GM23338 (cell line): ENCODE data around the gene CPNE5. TPM values are rescaled to one million over a fixed set of nuclear protein-coding genes. Genes with fewer than 3 reads are reported as not detected.

Source experiments
- ATAC-seq: fragments of 200-7000 bp; cut with Tn5 transposase; 3 replicates; pipeline ENCODE4 v1.9.1; 2020
- DNase-seq: peaks from one replicate; pipeline ENCODE4 v3.0.0-alpha.2; 2015; ENCODE audit warnings: low spot score
- H2AFZ ChIP-seq: fragments of 200-600 bp; sonication (generic); 2 replicates; pipeline ENCODE4 v1.8.0; 2016; ENCODE audit warnings: antibody characterized with exemption, mild to moderate bottlenecking, moderate library complexity
- H3F3A ChIP-seq: fragments of 200-600 bp; sonication (generic); replicated peaks from 2 replicates; pipeline ENCODE4 v1.8.0; 2017; ENCODE audit warnings: antibody characterized with exemption, mixed run types, low read depth
- H3K27ac ChIP-seq: fragments of 200-600 bp; sonication (generic); 2 replicates; pipeline ENCODE4 v1.6.1; 2016; ENCODE audit warnings: low read depth
- H3K27me3 ChIP-seq: fragments of 200-600 bp; sonication (generic); 2 replicates; pipeline ENCODE4 v1.8.0; 2016; ENCODE audit warnings: mild to moderate bottlenecking, mixed run types, moderate library complexity; ENCODE audit not compliant: insufficient read depth
- H3K36me3 ChIP-seq: fragments of 200-600 bp; sonication (generic); 2 replicates; pipeline ENCODE4 v1.8.0; 2016; ENCODE audit warnings: mild to moderate bottlenecking; ENCODE audit not compliant: insufficient read depth
- H3K4me1 ChIP-seq: fragments of 200-600 bp; sonication (generic); 2 replicates; pipeline ENCODE4 v1.8.0; 2016; ENCODE audit warnings: mild to moderate bottlenecking, moderate library complexity; ENCODE audit not compliant: insufficient read depth
- H3K4me2 ChIP-seq: fragments of 200-600 bp; sonication (generic); 2 replicates; pipeline ENCODE4 v1.7.1; 2017; ENCODE audit warnings: mixed run types
- H3K4me3 ChIP-seq: fragments of 200-600 bp; sonication (generic); 2 replicates; pipeline ENCODE4 v1.6.1; 2016; ENCODE audit warnings: mixed run types
- H3K79me2 ChIP-seq: fragments of 200-600 bp; sonication (generic); replicated peaks from 2 replicates; pipeline ENCODE4 v1.8.0; 2017; ENCODE audit warnings: mild to moderate bottlenecking; ENCODE audit not compliant: insufficient read depth
- H3K9me2 ChIP-seq: fragments of 200-600 bp; sonication (generic); 2 replicates; pipeline ENCODE4 v1.8.0; 2017; ENCODE audit not compliant: insufficient read depth
- H4K20me1 ChIP-seq: fragments of 200-600 bp; sonication (generic); replicated peaks from 2 replicates; pipeline ENCODE4 v1.8.0; 2017; ENCODE audit warnings: mild to moderate bottlenecking; ENCODE audit not compliant: insufficient read depth
- H3K27ac Mint-ChIP-seq: 2 replicates; pipeline ENCODE4 v1.8.0; 2020; ENCODE audit warnings: inconsistent platforms, mild to moderate bottlenecking, moderate library complexity, mixed read lengths
- H3K27me3 Mint-ChIP-seq: 3 replicates; pipeline ENCODE4 v1.8.0; 2022; ENCODE audit warnings: low read depth, mild to moderate bottlenecking, moderate library complexity, mixed read lengths, inconsistent platforms; ENCODE audit not compliant: insufficient read depth, poor library complexity
- H3K36me3 Mint-ChIP-seq: 3 replicates; pipeline ENCODE4 v1.8.0; 2021; ENCODE audit warnings: low read depth, mild to moderate bottlenecking, inconsistent platforms, moderate library complexity, mixed read lengths
- H3K4me1 Mint-ChIP-seq: 3 replicates; pipeline ENCODE4 v1.8.0; 2020; ENCODE audit warnings: mild to moderate bottlenecking, inconsistent platforms, mixed read lengths
- H3K4me3 Mint-ChIP-seq: 3 replicates; pipeline ENCODE4 v1.8.0; 2021; ENCODE audit warnings: moderate library complexity, mild to moderate bottlenecking, inconsistent platforms, mixed read lengths
- H3K9me3 Mint-ChIP-seq: 3 replicates; pipeline ENCODE4 v1.8.0; 2020; ENCODE audit warnings: moderate library complexity, mild to moderate bottlenecking, inconsistent platforms, mixed read lengths
- CREB1 ChIP-seq: fragments of 250-450 bp; sonication (Bioruptor Pico); IDR thresholded peaks from 2 replicates; pipeline ENCODE4 v1.5.0; 2020; ENCODE audit warnings: low read depth, mild to moderate bottlenecking, moderate library complexity
- EZH2 ChIP-seq: fragments of 200-600 bp; sonication (generic); IDR thresholded peaks from one replicate; pipeline ENCODE4 v1.8.0; 2017; ENCODE audit warnings: antibody characterized with exemption, mild to moderate bottlenecking, low read depth; ENCODE audit not compliant: unreplicated experiment
- EZH2phosphoT487 ChIP-seq: fragments of 200-600 bp; sonication (generic); IDR thresholded peaks from one replicate; pipeline ENCODE4 v1.8.1; 2018; ENCODE audit warnings: antibody characterized with exemption; ENCODE audit not compliant: unreplicated experiment
- JUNB ChIP-seq: IDR thresholded peaks from one replicate; pipeline ENCODE4 v1.6.1; 2016; ENCODE audit warnings: antibody characterized with exemption; ENCODE audit not compliant: unreplicated experiment
- NANOG ChIP-seq: IDR thresholded peaks from 2 replicates; pipeline ENCODE4 v1.6.1; 2016; ENCODE audit warnings: antibody characterized with exemption, borderline replicate concordance
- POLR2AphosphoS5 ChIP-seq: IDR thresholded peaks from 2 replicates; pipeline ENCODE4 v1.6.1; 2016; ENCODE audit warnings: antibody characterized with exemption, low read depth
- STAT1 ChIP-seq: IDR thresholded peaks from one replicate; pipeline ENCODE4 v1.6.1; 2016; ENCODE audit warnings: antibody characterized with exemption; ENCODE audit not compliant: unreplicated experiment
- ZNF114 ChIP-seq: fragments of 250-450 bp; sonication (Bioruptor Pico); IDR thresholded peaks from 2 replicates; pipeline ENCODE4 v1.5.0; 2020; ENCODE audit warnings: mild to moderate bottlenecking, moderate library complexity
- ZNF331 ChIP-seq: fragments of 250-450 bp; sonication (Bioruptor Pico); IDR thresholded peaks from 2 replicates; pipeline ENCODE4 v1.5.0; 2020; ENCODE audit warnings: low read depth, mild to moderate bottlenecking, moderate library complexity
- polyA plus RNA-seq: library from polyadenylated mRNA; unstranded; fragments of >200 nt; fragmentation: Nextera tagmentation; extraction: Ambion mirVana; gene quantifications from 2 replicates; pipeline ENCODE4 v1.2.1, GENCODE V29; 2016
- total RNA-seq: library from RNA; depleted of rRNA; stranded (reverse); fragments of >200 nt; shearing (Covaris generic); gene quantifications from 2 replicates; pipeline ENCODE4 v1.2.3, GENCODE V29; 2014
- TF ChIP-seq, protein P1 (sequence below): IDR thresholded peaks from one replicate; pipeline ENCODE4 v1.6.1; 2018; ENCODE audit warnings: antibody characterized with exemption; ENCODE audit not compliant: unreplicated experiment
- TF ChIP-seq, protein P2 (sequence below): fragments of 250-450 bp; sonication (Bioruptor Pico); IDR thresholded peaks from 2 replicates; pipeline ENCODE4 v1.5.0; 2020; ENCODE audit warnings: mild to moderate bottlenecking, moderate library complexity
- TF ChIP-seq, protein P3 (sequence below), 2 experiments: fragments of 200-600 bp in 1 of 2; sonication (generic) in 1 of 2; conservative IDR thresholded peaks; 2 replicates each; pipeline versions ENCODE4 v1.5.1 to v1.6.1; 2016 to 2017; ENCODE audit warnings: antibody characterized with exemption in 2 of 2, low read depth in 2 of 2, mild to moderate bottlenecking in 2 of 2, moderate library complexity in 1 of 2
- TF ChIP-seq, protein P4 (sequence below): IDR thresholded peaks from 2 replicates; pipeline ENCODE4 v1.6.1; 2016; ENCODE audit warnings: antibody characterized with exemption

The CPNE5 gene
- total and polyA plus RNA-seq, 2 experiments from 2014 or later: 0.14 to 0.42 TPM

DNA sequence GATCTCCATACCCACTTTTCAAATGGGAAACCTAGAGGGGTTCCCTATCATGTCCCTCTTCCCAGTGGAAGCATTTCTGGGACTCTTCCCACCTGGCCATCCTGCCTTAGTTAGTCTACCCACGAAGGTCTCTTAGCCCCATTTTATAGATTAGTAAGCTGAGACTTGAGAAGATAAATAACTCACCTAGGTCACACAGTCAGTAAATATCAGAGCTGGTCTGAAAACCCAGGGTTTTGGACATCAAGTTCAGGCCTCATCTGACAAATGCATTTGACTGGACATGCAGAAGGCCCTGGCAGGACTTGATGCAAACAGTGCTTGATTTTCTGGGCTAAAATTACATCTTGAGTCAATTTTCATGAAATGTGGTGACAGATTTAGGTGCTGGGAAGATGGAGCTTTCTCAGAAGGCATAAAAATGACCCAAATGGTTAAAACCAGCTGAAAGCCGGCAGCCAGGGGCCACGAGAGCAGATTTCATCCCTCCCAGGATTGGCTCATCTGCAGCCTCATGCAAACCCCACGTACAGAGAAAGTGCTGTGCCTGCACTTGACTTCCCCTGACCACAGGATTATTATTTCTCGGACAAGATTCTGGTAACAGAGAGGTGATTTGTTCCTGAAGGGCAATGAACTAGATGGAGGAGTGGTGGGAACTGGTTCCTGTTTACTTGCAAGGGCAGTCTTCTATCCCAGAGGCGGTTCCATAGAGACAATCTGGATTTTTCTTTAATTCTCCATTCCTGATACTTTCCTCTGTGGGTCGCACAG lies 23.1 kb downstream of the CPNE5 start:
- peaks cover 20% of the 10 kb centered on the region for H3K4me1 Mint-ChIP-seq
- H3K9me3 Mint-ChIP-seq: no peaks in the 10 kb centered on the region
- H3K27me3 Mint-ChIP-seq: peaks cover 2% of the 10 kb centered on the region
- H3K4me3 Mint-ChIP-seq: no peak overlapping the region
- Histone ChIP-seq H2AFZ (no peak overlapping the region), H4K20me1 (no peaks in the 10 kb centered on the region), H3K4me1 (0 out of 2 replicates have a peak, but pooled peaks cover 5% of the 10 kb centered on the region), H3K27ac (no peak overlapping the region), H3K4me3 (no peak overlapping the region), H3K4me2 (no peak overlapping the region), H3K36me3 (no peaks in the 10 kb centered on the region), H3K79me2 (no peaks in the 10 kb centered on the region), H3F3A (no peaks in the 10 kb centered on the region), H3K9me2 (no peaks in the 10 kb centered on the region), H3K27me3 (no peaks in the 10 kb centered on the region)
- no peak for DNase-seq
- H3K36me3 Mint-ChIP-seq: no peaks in the 10 kb centered on the region
- H3K27ac Mint-ChIP-seq: no peak overlapping the region
- TF ChIP-seq, protein P1, sequence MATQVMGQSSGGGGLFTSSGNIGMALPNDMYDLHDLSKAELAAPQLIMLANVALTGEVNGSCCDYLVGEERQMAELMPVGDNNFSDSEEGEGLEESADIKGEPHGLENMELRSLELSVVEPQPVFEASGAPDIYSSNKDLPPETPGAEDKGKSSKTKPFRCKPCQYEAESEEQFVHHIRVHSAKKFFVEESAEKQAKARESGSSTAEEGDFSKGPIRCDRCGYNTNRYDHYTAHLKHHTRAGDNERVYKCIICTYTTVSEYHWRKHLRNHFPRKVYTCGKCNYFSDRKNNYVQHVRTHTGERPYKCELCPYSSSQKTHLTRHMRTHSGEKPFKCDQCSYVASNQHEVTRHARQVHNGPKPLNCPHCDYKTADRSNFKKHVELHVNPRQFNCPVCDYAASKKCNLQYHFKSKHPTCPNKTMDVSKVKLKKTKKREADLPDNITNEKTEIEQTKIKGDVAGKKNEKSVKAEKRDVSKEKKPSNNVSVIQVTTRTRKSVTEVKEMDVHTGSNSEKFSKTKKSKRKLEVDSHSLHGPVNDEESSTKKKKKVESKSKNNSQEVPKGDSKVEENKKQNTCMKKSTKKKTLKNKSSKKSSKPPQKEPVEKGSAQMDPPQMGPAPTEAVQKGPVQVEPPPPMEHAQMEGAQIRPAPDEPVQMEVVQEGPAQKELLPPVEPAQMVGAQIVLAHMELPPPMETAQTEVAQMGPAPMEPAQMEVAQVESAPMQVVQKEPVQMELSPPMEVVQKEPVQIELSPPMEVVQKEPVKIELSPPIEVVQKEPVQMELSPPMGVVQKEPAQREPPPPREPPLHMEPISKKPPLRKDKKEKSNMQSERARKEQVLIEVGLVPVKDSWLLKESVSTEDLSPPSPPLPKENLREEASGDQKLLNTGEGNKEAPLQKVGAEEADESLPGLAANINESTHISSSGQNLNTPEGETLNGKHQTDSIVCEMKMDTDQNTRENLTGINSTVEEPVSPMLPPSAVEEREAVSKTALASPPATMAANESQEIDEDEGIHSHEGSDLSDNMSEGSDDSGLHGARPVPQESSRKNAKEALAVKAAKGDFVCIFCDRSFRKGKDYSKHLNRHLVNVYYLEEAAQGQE: no peak
- no peak for TF ChIP-seq ZNF114 (CRISPR knock-in tag)
- no peak for TF ChIP-seq CREB1 (CRISPR knock-in tag)
- TF ChIP-seq, protein P2, sequence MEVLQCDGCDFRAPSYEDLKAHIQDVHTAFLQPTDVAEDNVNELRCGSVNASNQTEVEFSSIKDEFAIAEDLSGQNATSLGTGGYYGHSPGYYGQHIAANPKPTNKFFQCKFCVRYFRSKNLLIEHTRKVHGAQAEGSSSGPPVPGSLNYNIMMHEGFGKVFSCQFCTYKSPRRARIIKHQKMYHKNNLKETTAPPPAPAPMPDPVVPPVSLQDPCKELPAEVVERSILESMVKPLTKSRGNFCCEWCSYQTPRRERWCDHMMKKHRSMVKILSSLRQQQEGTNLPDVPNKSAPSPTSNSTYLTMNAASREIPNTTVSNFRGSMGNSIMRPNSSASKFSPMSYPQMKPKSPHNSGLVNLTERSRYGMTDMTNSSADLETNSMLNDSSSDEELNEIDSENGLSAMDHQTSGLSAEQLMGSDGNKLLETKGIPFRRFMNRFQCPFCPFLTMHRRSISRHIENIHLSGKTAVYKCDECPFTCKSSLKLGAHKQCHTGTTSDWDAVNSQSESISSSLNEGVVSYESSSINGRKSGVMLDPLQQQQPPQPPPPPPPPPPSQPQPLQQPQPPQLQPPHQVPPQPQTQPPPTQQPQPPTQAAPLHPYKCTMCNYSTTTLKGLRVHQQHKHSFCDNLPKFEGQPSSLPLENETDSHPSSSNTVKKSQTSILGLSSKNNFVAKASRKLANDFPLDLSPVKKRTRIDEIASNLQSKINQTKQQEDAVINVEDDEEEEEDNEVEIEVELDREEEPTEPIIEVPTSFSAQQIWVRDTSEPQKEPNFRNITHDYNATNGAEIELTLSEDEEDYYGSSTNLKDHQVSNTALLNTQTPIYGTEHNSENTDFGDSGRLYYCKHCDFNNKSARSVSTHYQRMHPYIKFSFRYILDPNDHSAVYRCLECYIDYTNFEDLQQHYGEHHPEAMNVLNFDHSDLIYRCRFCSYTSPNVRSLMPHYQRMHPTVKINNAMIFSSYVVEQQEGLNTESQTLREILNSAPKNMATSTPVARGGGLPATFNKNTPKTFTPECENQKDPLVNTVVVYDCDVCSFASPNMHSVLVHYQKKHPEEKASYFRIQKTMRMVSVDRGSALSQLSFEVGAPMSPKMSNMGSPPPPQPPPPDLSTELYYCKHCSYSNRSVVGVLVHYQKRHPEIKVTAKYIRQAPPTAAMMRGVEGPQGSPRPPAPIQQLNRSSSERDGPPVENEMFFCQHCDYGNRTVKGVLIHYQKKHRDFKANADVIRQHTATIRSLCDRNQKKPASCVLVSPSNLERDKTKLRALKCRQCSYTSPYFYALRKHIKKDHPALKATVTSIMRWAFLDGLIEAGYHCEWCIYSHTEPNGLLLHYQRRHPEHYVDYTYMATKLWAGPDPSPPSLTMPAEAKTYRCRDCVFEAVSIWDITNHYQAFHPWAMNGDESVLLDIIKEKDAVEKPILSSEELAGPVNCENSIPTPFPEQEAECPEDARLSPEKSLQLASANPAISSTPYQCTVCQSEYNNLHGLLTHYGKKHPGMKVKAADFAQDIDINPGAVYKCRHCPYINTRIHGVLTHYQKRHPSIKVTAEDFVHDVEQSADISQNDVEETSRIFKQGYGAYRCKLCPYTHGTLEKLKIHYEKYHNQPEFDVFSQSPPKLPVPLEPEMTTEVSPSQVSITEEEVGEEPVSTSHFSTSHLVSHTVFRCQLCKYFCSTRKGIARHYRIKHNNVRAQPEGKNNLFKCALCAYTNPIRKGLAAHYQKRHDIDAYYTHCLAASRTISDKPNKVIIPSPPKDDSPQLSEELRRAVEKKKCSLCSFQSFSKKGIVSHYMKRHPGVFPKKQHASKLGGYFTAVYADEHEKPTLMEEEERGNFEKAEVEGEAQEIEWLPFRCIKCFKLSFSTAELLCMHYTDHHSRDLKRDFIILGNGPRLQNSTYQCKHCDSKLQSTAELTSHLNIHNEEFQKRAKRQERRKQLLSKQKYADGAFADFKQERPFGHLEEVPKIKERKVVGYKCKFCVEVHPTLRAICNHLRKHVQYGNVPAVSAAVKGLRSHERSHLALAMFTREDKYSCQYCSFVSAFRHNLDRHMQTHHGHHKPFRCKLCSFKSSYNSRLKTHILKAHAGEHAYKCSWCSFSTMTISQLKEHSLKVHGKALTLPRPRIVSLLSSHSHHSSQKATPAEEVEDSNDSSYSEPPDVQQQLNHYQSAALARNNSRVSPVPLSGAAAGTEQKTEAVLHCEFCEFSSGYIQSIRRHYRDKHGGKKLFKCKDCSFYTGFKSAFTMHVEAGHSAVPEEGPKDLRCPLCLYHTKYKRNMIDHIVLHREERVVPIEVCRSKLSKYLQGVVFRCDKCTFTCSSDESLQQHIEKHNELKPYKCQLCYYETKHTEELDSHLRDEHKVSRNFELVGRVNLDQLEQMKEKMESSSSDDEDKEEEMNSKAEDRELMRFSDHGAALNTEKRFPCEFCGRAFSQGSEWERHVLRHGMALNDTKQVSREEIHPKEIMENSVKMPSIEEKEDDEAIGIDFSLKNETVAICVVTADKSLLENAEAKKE (CRISPR knock-in tag): no peak
- no peak for TF ChIP-seq NANOG
- TF ChIP-seq, protein P3, sequence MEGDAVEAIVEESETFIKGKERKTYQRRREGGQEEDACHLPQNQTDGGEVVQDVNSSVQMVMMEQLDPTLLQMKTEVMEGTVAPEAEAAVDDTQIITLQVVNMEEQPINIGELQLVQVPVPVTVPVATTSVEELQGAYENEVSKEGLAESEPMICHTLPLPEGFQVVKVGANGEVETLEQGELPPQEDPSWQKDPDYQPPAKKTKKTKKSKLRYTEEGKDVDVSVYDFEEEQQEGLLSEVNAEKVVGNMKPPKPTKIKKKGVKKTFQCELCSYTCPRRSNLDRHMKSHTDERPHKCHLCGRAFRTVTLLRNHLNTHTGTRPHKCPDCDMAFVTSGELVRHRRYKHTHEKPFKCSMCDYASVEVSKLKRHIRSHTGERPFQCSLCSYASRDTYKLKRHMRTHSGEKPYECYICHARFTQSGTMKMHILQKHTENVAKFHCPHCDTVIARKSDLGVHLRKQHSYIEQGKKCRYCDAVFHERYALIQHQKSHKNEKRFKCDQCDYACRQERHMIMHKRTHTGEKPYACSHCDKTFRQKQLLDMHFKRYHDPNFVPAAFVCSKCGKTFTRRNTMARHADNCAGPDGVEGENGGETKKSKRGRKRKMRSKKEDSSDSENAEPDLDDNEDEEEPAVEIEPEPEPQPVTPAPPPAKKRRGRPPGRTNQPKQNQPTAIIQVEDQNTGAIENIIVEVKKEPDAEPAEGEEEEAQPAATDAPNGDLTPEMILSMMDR (conservative IDR thresholded peaks at IDR 0.05; ENCODE audit: low read depth in 2 of 2): no peak
- TF ChIP-seq, protein P4, sequence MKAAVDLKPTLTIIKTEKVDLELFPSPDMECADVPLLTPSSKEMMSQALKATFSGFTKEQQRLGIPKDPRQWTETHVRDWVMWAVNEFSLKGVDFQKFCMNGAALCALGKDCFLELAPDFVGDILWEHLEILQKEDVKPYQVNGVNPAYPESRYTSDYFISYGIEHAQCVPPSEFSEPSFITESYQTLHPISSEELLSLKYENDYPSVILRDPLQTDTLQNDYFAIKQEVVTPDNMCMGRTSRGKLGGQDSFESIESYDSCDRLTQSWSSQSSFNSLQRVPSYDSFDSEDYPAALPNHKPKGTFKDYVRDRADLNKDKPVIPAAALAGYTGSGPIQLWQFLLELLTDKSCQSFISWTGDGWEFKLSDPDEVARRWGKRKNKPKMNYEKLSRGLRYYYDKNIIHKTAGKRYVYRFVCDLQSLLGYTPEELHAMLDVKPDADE: no peak
- no peak for TF ChIP-seq STAT1
- TF ChIP-seq ZNF331 (CRISPR knock-in tag): no peak
- no peak for TF ChIP-seq POLR2AphosphoS5
- TF ChIP-seq JUNB: no peak
- no peak for TF ChIP-seq EZH2
- TF ChIP-seq EZH2phosphoT487: no peak
- no peak for ATAC-seq
